ENCODE measurements around the gene CR1.
"Not testable (repeated sequence)": the region's sequence is repeated elsewhere in the genome, so short reads cannot be mapped to it uniquely, and the experiment has no call there.

The CR1 gene

DNA sequence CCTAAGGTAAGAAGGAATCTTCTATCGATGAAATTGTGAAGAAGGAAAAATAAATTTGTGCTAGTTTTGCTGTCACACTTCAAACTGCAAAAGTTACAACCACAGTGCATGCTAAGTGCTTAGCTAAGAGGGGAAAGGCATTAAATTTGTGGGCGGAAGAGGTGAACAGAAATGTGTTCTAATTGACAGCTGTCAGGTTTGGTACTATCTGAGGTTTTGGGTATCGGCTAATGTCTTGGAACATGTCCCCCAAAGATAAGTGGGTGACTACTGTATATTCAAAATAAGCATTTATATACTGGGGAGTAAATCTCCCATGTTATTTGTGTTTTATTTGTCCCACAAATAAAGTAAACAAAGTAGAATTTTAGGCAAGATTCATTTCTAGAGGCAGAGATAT, 8.0 kb downstream of the CR1 start:
- no peak for DNase-seq (ENCODE audit: low read depth, low spot score)

DNA sequence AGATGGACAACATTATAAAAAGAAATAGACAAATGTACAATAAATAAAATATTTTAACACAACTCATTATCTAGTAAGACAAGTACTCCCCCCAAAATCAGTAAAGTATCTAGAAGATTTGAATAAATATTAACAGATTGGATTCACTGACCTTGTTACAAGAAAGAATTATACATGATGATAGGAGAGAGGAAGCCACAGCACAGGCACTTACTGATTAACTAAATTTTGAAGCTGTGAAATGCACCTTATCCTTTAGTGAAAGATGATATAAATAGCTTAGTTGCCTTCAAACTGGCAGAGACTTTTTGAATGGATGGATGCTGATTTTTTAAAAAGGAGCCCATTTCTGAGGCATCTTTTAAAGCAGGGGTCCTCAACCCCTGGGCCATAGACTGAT, 8.5 kb downstream of the CR1 start:
- no peak for DNase-seq (ENCODE audit: low read depth, low spot score)

DNA sequence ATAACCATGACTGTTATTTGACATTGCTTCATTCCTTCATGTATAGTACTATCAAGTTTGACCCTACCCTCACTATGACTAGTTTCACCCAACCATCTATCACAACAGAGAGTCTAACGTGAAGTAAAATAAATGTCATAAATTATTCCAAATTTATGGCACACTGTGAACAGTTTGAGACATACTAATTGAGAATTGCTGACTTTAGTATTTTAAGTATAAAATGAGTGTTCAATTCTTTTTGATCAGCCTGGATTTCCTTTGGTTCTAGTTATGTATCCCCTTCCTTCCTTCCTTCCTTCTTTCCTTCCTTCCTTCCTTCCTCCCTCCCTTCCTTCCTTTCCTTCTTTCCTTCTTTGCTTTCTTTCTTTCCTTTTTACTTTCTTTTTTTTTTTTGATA, 14.5 kb downstream of the CR1 start:
- DNase-seq (ENCODE audit: low read depth, low spot score), result no peak

- DNase-seq (ENCODE audit: low read depth, low spot score), result no peak
These were observed 18.9 kb downstream of the CR1 start for GRCh38 chr1:207514890-207515289.

- DNase-seq (ENCODE audit: low read depth, low spot score), result no peak
These were observed 20.8 kb downstream of the CR1 start for GRCh38 chr1:207516729-207517128.

GRCh38 chr1:207518608-207519236, 22.8 kb downstream of the CR1 start:
- no peak for DNase-seq (ENCODE audit: low read depth, low spot score)

DNA sequence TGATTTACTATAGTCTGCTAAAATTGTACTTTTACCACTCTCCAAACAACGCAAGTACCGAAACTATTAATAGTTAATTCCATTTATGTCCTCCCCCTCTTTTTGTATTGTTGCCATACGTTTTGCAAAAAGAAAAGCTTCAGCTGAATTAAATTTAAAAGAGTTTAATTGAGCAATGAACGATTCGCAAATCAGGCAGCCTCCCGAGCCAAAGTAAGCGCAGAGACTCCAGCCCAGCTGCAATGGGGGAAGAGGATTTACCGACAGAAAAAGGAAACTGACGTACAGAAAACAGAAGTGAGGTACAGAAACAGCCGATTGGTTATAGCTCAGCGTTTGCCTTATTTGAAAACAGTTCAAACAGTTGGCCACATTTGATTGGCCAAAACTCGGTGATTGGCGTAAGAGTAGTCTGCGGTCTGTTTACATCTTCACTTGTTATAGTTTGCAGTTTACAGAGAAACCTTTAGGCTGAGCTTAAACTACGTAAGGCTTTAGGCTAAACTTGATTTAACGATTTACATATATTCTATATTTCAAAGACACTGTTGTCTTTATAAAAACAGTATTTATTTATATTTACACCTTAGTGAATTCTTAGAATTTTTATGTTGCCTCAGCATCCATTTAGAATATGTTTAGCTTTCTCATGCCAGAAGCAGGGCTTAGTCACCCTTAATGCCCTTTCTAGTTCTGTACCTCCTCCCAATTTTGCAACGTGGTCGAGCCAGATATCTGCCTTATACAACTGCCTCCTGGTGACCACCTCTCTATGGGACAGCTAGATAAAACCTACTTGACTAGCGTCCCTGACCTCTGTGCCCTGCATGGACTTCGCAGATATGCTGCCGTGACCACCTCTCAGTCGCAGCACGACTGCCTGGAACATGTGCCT, 23.8 kb downstream of the CR1 start:
- no peak for DNase-seq (ENCODE audit: low read depth, low spot score)

GRCh38 chr1:207520400-207521345, 24.7 kb downstream of the CR1 start:
- DNase-seq (ENCODE audit: low read depth, low spot score), result not testable (repeated sequence)

DNA sequence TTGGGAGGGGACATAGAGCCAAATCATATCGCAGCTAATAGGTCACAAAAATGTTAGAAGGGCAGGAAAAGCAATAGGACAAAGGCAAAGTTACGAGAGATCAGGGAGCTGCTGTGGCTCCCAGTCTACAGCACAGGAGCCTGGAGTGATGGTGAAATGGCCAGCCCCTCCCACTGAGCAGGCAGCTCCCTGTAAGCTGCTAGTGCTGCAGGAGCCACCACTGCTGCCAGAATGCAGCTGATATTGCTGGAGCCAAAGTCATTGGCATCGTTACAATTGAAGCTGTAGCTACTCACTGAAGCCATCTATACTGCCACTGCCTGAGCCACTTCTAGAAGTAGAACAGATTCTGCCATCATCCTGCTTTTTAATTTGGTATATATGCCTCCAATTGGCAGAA, 29.3 kb downstream of the CR1 start:
- DNase-seq (ENCODE audit: low read depth, low spot score), result not testable (repeated sequence)

GRCh38 chr1:207528401-207528800, 32.4 kb downstream of the CR1 start:
- not testable (repeated sequence) for DNase-seq (ENCODE audit: low read depth, low spot score)

DNA sequence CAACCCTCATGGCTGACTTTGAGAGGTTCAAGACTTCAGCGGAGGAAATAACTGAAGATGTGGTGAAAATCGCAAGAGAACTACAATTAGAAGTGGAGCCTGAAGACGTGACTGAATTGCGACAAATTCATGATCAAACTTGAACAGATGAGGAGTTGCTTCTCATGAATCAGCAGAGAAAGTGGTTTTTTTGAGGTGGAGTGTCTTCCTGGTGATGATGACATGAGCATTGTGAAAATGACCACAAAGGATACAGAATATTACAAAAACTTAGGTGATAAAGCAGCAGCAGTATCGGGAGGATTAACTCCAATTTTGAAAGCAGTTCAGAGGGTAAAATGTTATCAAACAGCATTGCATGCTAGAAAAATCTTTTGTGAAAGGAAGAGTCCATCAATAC, 40.3 kb downstream of the CR1 start:
- DNase-seq (ENCODE audit: low read depth, low spot score), result not testable (repeated sequence)

- DNase-seq (ENCODE audit: low read depth, low spot score), result not testable (repeated sequence)
These were observed 50.9 kb downstream of the CR1 start for GRCh38 chr1:207546677-207547357.

DNA sequence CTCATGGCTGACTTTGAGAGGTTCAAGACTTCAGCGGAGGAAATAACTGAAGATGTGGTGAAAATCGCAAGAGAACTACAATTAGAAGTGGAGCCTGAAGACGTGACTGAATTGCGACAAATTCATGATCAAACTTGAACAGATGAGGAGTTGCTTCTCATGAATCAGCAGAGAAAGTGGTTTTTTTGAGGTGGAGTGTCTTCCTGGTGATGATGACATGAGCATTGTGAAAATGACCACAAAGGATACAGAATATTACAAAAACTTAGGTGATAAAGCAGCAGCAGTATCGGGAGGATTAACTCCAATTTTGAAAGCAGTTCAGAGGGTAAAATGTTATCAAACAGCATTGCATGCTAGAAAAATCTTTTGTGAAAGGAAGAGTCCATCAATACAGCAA, 58.9 kb downstream of the CR1 start:
- DNase-seq (ENCODE audit: low read depth, low spot score), result not testable (repeated sequence)

- DNase-seq (ENCODE audit: low read depth, low spot score), result peak; percentile 8
These were observed 69.8 kb downstream of the CR1 start for GRCh38 chr1:207565546-207566468.

GRCh38 chr1:207571926-207572325, 76.0 kb downstream of the CR1 start:
- DNase-seq (ENCODE audit: low read depth, low spot score), result not testable (repeated sequence)

- not testable (repeated sequence) for DNase-seq (ENCODE audit: low read depth, low spot score)
These were observed 77.1 kb downstream of the CR1 start for GRCh38 chr1:207573074-207573473.

DNA sequence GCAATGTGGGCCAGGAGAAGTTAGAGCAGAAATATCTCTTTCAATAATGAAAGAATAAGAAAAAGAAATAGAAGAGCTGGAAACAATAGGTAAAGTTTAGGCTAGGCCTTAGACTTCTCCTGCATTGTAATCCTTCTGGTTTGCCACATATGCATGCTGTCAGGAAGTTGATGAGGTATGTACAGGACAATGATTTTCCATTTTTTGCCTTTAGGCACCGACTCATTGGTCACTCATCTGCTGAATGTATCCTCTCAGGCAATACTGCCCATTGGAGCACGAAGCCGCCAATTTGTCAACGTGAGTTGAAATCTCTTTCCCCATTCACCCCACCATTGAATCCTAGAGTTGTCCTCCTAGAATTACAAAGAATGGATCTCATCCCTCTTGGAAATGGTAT, 79.4 kb downstream of the CR1 start:
- DNase-seq (ENCODE audit: low read depth, low spot score), result not testable (repeated sequence)

- DNase-seq (ENCODE audit: low read depth, low spot score), result no peak
These were observed 83.0 kb downstream of the CR1 start for GRCh38 chr1:207578796-207579435.

DNA sequence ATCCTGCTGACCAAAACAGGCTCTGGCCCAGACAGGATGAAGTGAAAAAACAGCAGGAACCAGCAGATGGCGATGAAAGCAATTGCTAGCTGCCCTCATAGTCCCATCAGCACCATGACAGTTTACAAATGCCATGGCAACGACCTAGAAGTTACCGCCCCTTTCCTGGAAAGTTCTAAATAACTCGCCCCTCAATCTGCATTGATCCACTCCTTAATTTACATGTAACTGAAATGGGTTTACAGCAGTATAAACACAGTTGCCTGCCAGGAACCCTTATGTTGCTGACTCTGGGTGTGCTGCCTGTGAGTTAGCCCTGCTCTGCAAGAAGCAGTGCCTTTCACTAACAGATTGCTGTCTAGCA, 83.5 kb downstream of the CR1 start:
- peak; percentile 54 for DNase-seq (ENCODE audit: low read depth, low spot score)

All from astrocyte of the hippocampus (primary cell).